Muscle of leg (tissue), 11 donors: Measurements from ENCODE around the gene ANLN. TPM values are rescaled to one million over a fixed set of nuclear protein-coding genes. Genes with fewer than 3 reads are reported as not detected.

Source experiments
- DNase-seq: peaks from one replicate; pipeline ENCODE4 v3.0.0; 2013
- H3K27ac ChIP-seq: one replicate; pipeline ENCODE4 v1.5.1; 2013; ENCODE audit warnings: mild to moderate bottlenecking, low read length, control low read depth
- H3K27me3 ChIP-seq: one replicate; pipeline ENCODE4 v1.6.1; 2013; ENCODE audit warnings: low read length; ENCODE audit not compliant: control insufficient read depth, insufficient read depth
- H3K36me3 ChIP-seq: one replicate; pipeline ENCODE4 v1.6.1; 2013; ENCODE audit warnings: low read length; ENCODE audit not compliant: control insufficient read depth, insufficient read depth
- H3K4me1 ChIP-seq: one replicate; pipeline ENCODE4 v1.6.1; 2013; ENCODE audit warnings: low read length; ENCODE audit not compliant: control insufficient read depth, insufficient read depth
- H3K4me3 ChIP-seq: one replicate; pipeline ENCODE4 v1.5.1; 2013; ENCODE audit warnings: low read length, control low read depth
- H3K9me3 ChIP-seq: replicated peaks from 2 replicates; pipeline ENCODE4 v1.6.1; 2013; ENCODE audit warnings: low read depth, low read length; ENCODE audit not compliant: control insufficient read depth
- WGBS: methylation state at CpG from one replicate; pipeline ENCODE4 v1.1.5; 2013; ENCODE audit warnings: missing lambda C conversion rate; ENCODE audit not compliant: insufficient coverage; 5-methylcytosine and 5-hydroxymethylcytosine counted together
- polyA plus RNA-seq, 8 donors: library from polyadenylated mRNA; unstranded; fragments of 120-200 nt; gene quantifications; one replicate each; pipeline versions ENCODE4 v1.2.1 to v1.2.3, GENCODE V29; 2013; ENCODE audit warnings: inconsistent platforms in 1 of 8, low replicate concordance in 1 of 8; ENCODE audit not compliant: insufficient read length in 8 of 8, insufficient read depth in 1 of 8
- total RNA-seq: library from RNA; stranded (reverse); fragments of 120-200 nt; gene quantifications from one replicate; pipeline ENCODE4 v1.2.4, GENCODE V29; 2013

Gene ANLN
- total and polyA plus RNA-seq, 9 donors = 19.9 to 36.7 (median 26.3) TPM

GRCh38 chr7:36358589-36358988 is 31.1 kb upstream of the ANLN start:
- no CpG with 5 or more reads among the region's 1 CpG for WGBS
- no peaks in the 10 kb centered on the region for H3K36me3 ChIP-seq
- H3K27ac ChIP-seq = no peak overlapping the region
- H3K4me1 ChIP-seq = no peaks in the 10 kb centered on the region
- no peak overlapping the region for H3K4me3 ChIP-seq
- H3K27me3 ChIP-seq = no peaks in the 10 kb centered on the region
- no peaks in the 10 kb centered on the region for H3K9me3 ChIP-seq
- DNase-seq = no peak

- Histone ChIP-seq H3K27me3 (peaks cover 5% of the 10 kb centered on the region), H3K27ac (no peak overlapping the region), H3K4me3 (no peak overlapping the region), H3K4me1 (no peaks in the 10 kb centered on the region), H3K36me3 (no peaks in the 10 kb centered on the region), H3K9me3 (no peaks in the 10 kb centered on the region)
- no CpG with 5 or more reads among the region's 4 CpGs for WGBS
- no peak for DNase-seq
Measured at GRCh38 chr7:36360244-36360643, 29.4 kb upstream of the ANLN start.

- Histone ChIP-seq H3K4me3 (no peak overlapping the region), H3K27ac (no peak overlapping the region), H3K9me3 (no peaks in the 10 kb centered on the region), H3K36me3 (no peaks in the 10 kb centered on the region), H3K4me1 (no peaks in the 10 kb centered on the region), H3K27me3 (peaks cover 8% of the 10 kb centered on the region)
- 75% methylated on average over 2 of the region's 4 CpGs for WGBS
- DNase-seq = no peak
Measured at GRCh38 chr7:36361227-36361626, 28.4 kb upstream of the ANLN start.

- Histone ChIP-seq H3K27ac (no peak overlapping the region), H3K4me1 (no peaks in the 10 kb centered on the region), H3K36me3 (no peaks in the 10 kb centered on the region), H3K4me3 (no peak overlapping the region), H3K9me3 (no peaks in the 10 kb centered on the region), H3K27me3 (peaks cover 10% of the 10 kb centered on the region)
- DNase-seq = no peak
- no CpG with 5 or more reads among the region's 1 CpG for WGBS
Measured at GRCh38 chr7:36363515-36363914, 26.1 kb upstream of the ANLN start.

- Histone ChIP-seq H3K4me3 (peak overlapping the region; percentile 61), H3K27me3 (peaks cover 10% of the 10 kb centered on the region), H3K27ac (no peak overlapping the region), H3K4me1 (no peaks in the 10 kb centered on the region), H3K36me3 (no peaks in the 10 kb centered on the region), H3K9me3 (no peaks in the 10 kb centered on the region)
- no CpG with 5 or more reads among the region's 12 CpGs for WGBS
- DNase-seq = no peak
Measured at GRCh38 chr7:36366005-36366717, 23.5 kb upstream of the ANLN start.

DNA sequence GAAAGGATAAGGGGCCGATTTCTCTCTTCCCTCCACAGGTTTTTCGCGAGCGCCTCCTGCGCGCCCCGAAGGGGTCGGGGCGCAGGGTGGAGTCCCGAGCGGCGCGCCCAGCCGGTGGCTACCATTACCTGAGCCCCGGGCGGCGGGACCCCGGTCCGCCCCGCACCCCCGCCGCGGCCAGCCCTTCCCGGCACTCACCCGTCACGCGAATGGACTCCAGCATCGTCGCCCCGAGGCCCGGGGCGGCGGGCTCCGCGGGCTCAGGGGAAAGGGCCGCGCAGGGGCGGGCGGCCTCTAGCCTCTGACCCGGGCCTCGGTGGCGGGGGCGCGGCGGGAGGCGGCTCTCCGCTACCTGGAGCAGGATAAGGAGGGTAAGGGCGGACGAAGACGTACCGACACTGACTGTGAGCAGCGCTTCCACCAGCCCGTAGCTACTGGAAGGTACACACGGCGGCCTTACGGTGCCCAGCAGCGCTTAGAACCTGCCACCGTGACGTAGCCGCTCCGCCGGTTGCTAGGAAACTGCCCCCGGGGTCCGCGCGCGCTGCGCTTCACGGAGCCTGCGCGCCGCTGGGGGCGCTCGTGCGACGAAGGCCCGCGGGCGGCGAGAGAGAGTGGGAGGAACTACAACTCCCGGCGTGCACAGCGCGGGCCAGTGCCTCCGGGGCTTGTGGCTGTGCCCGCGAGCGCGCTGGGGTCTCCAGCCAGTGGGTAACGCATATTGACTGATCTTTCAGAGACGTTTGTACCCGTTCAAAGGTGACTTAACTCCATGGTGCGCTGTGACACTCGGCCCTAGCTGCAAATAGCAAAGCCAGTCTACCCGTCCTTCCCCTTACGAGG is 22.7 kb upstream of the ANLN start:
- H3K4me1 ChIP-seq = no peaks in the 10 kb centered on the region
- no peak overlapping the region for H3K27ac ChIP-seq
- H3K4me3 ChIP-seq = peak overlapping the region; percentile 61
- WGBS = under 1% methylated on average over 90 of the region's 96 CpGs
- peak; percentile 91 for DNase-seq
- peaks cover 10% of the 10 kb centered on the region for H3K27me3 ChIP-seq
- H3K36me3 ChIP-seq = no peaks in the 10 kb centered on the region
- no peaks in the 10 kb centered on the region for H3K9me3 ChIP-seq

DNA sequence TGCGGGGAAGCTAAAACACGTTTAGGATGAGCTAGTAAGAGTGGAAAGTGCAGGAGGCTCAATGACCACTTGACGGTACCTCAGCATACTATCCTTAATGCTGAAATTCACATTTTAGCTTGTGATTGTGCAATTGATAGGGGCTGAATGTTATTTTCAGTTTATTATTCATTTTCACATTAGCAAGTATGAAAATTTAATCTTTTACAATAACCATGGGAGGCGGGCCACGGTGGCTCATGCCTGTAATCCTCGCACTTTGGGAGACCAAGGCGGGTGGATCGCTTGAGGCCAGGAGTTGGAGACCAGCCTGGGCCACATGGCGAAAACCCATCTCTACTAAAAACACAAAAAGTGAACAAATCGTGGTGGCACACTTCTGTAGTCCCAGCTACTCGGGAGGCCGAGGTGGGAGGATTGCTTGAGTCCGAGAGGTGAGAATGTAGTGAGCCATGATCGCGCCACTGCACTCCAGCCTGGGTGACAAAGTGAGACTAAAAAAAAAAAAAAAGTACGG is 22.0 kb upstream of the ANLN start:
- Histone ChIP-seq H3K4me1 (no peaks in the 10 kb centered on the region), H3K36me3 (no peaks in the 10 kb centered on the region), H3K27me3 (peaks cover 10% of the 10 kb centered on the region), H3K9me3 (no peaks in the 10 kb centered on the region), H3K4me3 (peak overlapping the region; percentile 61), H3K27ac (no peak overlapping the region)
- WGBS = 80% methylated on average over 1 of the region's 16 CpGs
- no peak for DNase-seq

- WGBS = 48% methylated on average over 3 of the region's 3 CpGs
- no peak for DNase-seq
- H3K27ac ChIP-seq = no peak overlapping the region
Measured at GRCh38 chr7:36368496-36368895, 21.2 kb upstream of the ANLN start.

GRCh38 chr7:36369171-36369570 is 20.5 kb upstream of the ANLN start:
- no peak overlapping the region for H3K27ac ChIP-seq
- WGBS = no CpG with 5 or more reads among the region's 1 CpG
- no peaks in the 10 kb centered on the region for H3K36me3 ChIP-seq
- H3K4me1 ChIP-seq = no peaks in the 10 kb centered on the region
- H3K9me3 ChIP-seq = no peaks in the 10 kb centered on the region
- DNase-seq = no peak
- H3K27me3 ChIP-seq = peaks cover 8% of the 10 kb centered on the region
- H3K4me3 ChIP-seq = no peak overlapping the region

More at GRCh38 chr7:36368496-36368895, 21.2 kb upstream of the ANLN start:
- no peaks in the 10 kb centered on the region for H3K9me3 ChIP-seq
- H3K27me3 ChIP-seq = peaks cover 10% of the 10 kb centered on the region
- H3K36me3 ChIP-seq = no peaks in the 10 kb centered on the region
- no peak overlapping the region for H3K4me3 ChIP-seq
- no peaks in the 10 kb centered on the region for H3K4me1 ChIP-seq

DNA sequence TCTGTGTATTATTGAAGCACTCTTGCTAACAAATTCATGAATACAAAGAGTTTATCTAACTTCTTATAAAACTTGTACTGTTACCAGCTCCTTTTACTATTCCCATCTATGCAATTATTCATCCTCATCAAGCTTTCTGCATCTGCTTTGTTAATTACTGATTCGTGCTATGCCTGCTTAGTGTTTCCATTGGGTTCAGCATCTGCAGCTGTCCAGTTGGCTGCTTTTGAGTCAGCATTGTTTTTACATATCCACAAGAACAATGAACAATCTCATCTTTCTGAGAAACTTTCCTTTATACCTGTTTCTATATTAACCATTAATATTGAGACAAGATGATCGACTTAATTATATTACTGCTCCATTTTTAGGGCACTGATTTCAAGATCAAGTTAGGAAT is 19.6 kb upstream of the ANLN start:
- 64% methylated on average over 1 of the region's 2 CpGs for WGBS
- no peak overlapping the region for H3K4me3 ChIP-seq
- H3K27ac ChIP-seq = no peak overlapping the region
- no peak for DNase-seq
- H3K4me1 ChIP-seq = no peaks in the 10 kb centered on the region
- H3K36me3 ChIP-seq = no peaks in the 10 kb centered on the region
- H3K27me3 ChIP-seq = peaks cover 7% of the 10 kb centered on the region
- H3K9me3 ChIP-seq = no peaks in the 10 kb centered on the region
